A549 (cell line): Measurements from ENCODE around the gene ANGPTL5.

Experiments
- ESRRA ChIP-seq: fragments of 150-350 bp; IDR thresholded peaks from 2 replicates; pipeline ENCODE4 v1.6.1; 2014; ENCODE audit warnings: mild to moderate bottlenecking, low read length, borderline replicate concordance
- JUN ChIP-seq, 2 experiments: fragments of >200 bp; sonication (Bioruptor Twin); formaldehyde crosslinking; IDR thresholded peaks; 2 replicates in 1 of 2; 3 replicates in 1 of 2; pipeline ENCODE4 v1.6.1; 2016 to 2017
- MAX ChIP-seq: IDR thresholded peaks from 2 replicates; pipeline ENCODE4 v1.6.1; 2012
- MAZ ChIP-seq: fragments of 150-350 bp; IDR thresholded peaks from 2 replicates; pipeline ENCODE4 v1.6.1; 2014; ENCODE audit warnings: antibody characterized with exemption, low read depth, low read length, borderline replicate concordance
- POLR2A ChIP-seq: IDR thresholded peaks from 2 replicates; pipeline ENCODE4 v1.6.1; 2012; ENCODE audit warnings: mild to moderate bottlenecking, low read length
- USF2 ChIP-seq: fragments of 450-650 bp; IDR thresholded peaks from 2 replicates; pipeline ENCODE4 v1.6.1; 2014; ENCODE audit warnings: antibody characterized with exemption
- TF ChIP-seq, protein P1 (sequence below): fragments of >200 bp; sonication (Bioruptor Twin); formaldehyde crosslinking; IDR thresholded peaks from 3 replicates; pipeline ENCODE4 v1.5.1; 2016

GRCh38 chr11:101914738-101915426 is 1.4 kb downstream of the ANGPTL5 start, which contains the start of gene CEP126:
- TF ChIP-seq, protein P1, sequence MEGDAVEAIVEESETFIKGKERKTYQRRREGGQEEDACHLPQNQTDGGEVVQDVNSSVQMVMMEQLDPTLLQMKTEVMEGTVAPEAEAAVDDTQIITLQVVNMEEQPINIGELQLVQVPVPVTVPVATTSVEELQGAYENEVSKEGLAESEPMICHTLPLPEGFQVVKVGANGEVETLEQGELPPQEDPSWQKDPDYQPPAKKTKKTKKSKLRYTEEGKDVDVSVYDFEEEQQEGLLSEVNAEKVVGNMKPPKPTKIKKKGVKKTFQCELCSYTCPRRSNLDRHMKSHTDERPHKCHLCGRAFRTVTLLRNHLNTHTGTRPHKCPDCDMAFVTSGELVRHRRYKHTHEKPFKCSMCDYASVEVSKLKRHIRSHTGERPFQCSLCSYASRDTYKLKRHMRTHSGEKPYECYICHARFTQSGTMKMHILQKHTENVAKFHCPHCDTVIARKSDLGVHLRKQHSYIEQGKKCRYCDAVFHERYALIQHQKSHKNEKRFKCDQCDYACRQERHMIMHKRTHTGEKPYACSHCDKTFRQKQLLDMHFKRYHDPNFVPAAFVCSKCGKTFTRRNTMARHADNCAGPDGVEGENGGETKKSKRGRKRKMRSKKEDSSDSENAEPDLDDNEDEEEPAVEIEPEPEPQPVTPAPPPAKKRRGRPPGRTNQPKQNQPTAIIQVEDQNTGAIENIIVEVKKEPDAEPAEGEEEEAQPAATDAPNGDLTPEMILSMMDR, result 0 out of 3 replicates have a peak, but pooled peaks have one; percentile 14
- TF ChIP-seq POLR2A (peak; percentile 25; the same call in 1 of the 2 replicates), ESRRA (no peak), JUN (IDR thresholded peaks at IDR 0.05) (peak in 1 of 2 experiments; percentile 31; a peak in 1 of 5 replicates), USF2 (peak; percentile 54; the same call in 1 of the 2 replicates), MAZ (0 out of 2 replicates have a peak, but pooled peaks have one; percentile 23), MAX (peak; percentile 78)
